Measurements from ENCODE around the gene RUNX3.

The RUNX3 gene

GRCh38 chr1:24878775-24879742, 51.0 kb downstream of the RUNX3 start:
- no peak for DNase-seq

GRCh38 chr1:24878045-24878444, 52.0 kb downstream of the RUNX3 start:
- DNase-seq: no peak

- no peak for DNase-seq
These were observed 54.0 kb downstream of the RUNX3 start for GRCh38 chr1:24875991-24876506.

GRCh38 chr1:24875257-24875656, 54.8 kb downstream of the RUNX3 start:
- no peak for DNase-seq

- no peak for DNase-seq
These were observed 55.4 kb downstream of the RUNX3 start for GRCh38 chr1:24874611-24875234.

GRCh38 chr1:24874056-24874455, 56.0 kb downstream of the RUNX3 start:
- DNase-seq: no peak

GRCh38 chr1:24873148-24873547, 56.9 kb downstream of the RUNX3 start:
- no peak for DNase-seq

- DNase-seq: no peak
These were observed 57.8 kb downstream of the RUNX3 start for GRCh38 chr1:24872061-24872850.

- DNase-seq: no peak
These were observed 58.7 kb downstream of the RUNX3 start for GRCh38 chr1:24871306-24871901.

- no peak for DNase-seq
These were observed 59.4 kb downstream of the RUNX3 start for GRCh38 chr1:24870551-24871195.

- DNase-seq: no peak
These were observed 61.8 kb downstream of the RUNX3 start for GRCh38 chr1:24868016-24868875.

GRCh38 chr1:24867084-24867870, 62.8 kb downstream of the RUNX3 start:
- DNase-seq: no peak

GRCh38 chr1:24866211-24867083, 63.6 kb downstream of the RUNX3 start:
- no peak for DNase-seq

GRCh38 chr1:24865587-24865986, 64.5 kb downstream of the RUNX3 start:
- DNase-seq: no peak

- no peak for DNase-seq
These were observed 64.9 kb downstream of the RUNX3 start for GRCh38 chr1:24865168-24865567.

- DNase-seq: no peak
These were observed 65.7 kb downstream of the RUNX3 start for GRCh38 chr1:24864370-24864777.

- no peak for DNase-seq
These were observed 67.1 kb downstream of the RUNX3 start for GRCh38 chr1:24862775-24863483.
